HPDE6-E6E7 (cell line): ENCODE results near the gene ITGA3.
A peak's percentile ranks its signal among the peaks of the same experiment; 100 is the strongest.

Source experiments
- DNase-seq: peaks from one replicate; pipeline ENCODE4 v3.0.0; 2011; ENCODE audit warnings: missing footprints; ENCODE audit errors: extremely low spot score

ITGA3 gene

GRCh38 chr17:50055426-50056216 is at the start of gene ITGA3:
ITGA3 (plus strand) TSS chr17:50056110; CDS start chr17:50056440, 330 bp downstream.
- DNase-seq: no peak

- no peak for DNase-seq
These were observed 46.6 kb upstream of the ITGA3 start for GRCh38 chr17:50009282-50009681.

- DNase-seq: no peak
These were observed 42.8 kb upstream of the ITGA3 start for GRCh38 chr17:50013079-50013478.

GRCh38 chr17:50014471-50015088 is 41.3 kb upstream of the ITGA3 start:
- DNase-seq: no peak

- DNase-seq: no peak
These were observed 40.8 kb upstream of the ITGA3 start for GRCh38 chr17:50015146-50015545.

GRCh38 chr17:50018909-50019308 is 37.0 kb upstream of the ITGA3 start:
- no peak for DNase-seq

GRCh38 chr17:50020841-50021599 is 34.9 kb upstream of the ITGA3 start:
- DNase-seq: no peak

GRCh38 chr17:50021681-50022370 is 34.1 kb upstream of the ITGA3 start:
- DNase-seq: no peak

- DNase-seq: no peak
These were observed 33.3 kb upstream of the ITGA3 start for GRCh38 chr17:50022463-50023130.

GRCh38 chr17:50023520-50023919 is 32.4 kb upstream of the ITGA3 start:
- DNase-seq: no peak

- DNase-seq: no peak
These were observed 31.1 kb upstream of the ITGA3 start for GRCh38 chr17:50024808-50025207.

- DNase-seq: no peak
These were observed 29.7 kb upstream of the ITGA3 start for GRCh38 chr17:50026046-50026675.

GRCh38 chr17:50026837-50027171 is 29.1 kb upstream of the ITGA3 start:
- DNase-seq: peak; percentile 92

GRCh38 chr17:50027172-50027880 is 28.6 kb upstream of the ITGA3 start:
- DNase-seq: peak; percentile 99

- peak; percentile 94 for DNase-seq
These were observed 27.8 kb upstream of the ITGA3 start for GRCh38 chr17:50027881-50028735.

GRCh38 chr17:50028736-50029120 is 27.2 kb upstream of the ITGA3 start:
- DNase-seq: no peak

GRCh38 chr17:50029185-50029584 is 26.7 kb upstream of the ITGA3 start:
- no peak for DNase-seq

- DNase-seq: no peak
These were observed 22.6 kb upstream of the ITGA3 start for GRCh38 chr17:50033316-50033715.
